ENCODE measurements around the gene CCDC171.

CCDC171 gene

DNA sequence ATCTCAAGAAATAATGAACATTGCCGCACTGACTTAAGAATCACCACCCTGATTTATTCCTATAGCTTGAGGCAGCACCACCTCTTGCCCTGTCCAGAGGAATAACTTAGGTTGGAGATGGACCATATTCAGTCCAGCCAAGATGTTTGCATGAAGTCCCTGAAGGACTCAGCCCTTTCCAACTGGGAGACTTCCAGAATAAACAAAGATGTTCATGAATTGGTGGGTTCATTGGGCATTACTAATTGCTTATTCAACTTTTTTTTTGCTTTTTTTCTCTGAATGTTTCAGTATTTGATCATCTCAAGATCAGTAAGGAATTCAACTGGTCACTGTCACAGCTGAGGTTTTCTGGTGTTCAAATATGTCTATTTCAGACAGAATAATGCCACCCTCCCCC, 470.6 kb downstream of the CCDC171 start:
- Histone ChIP-seq H3K4me3 (ENCODE audit: low read depth, low read length) (no peak overlapping the region), H3K4me1 (ENCODE audit: control insufficient read depth, insufficient read depth, low read length) (no peaks in the 10 kb centered on the region), H3K9me3 (ENCODE audit: control insufficient read depth, insufficient read depth, low read depth, low read length) (no peaks in the 10 kb centered on the region), H3K36me3 (ENCODE audit: control insufficient read depth in 2 of 2, insufficient read depth in 1 of 2, low read length in 2 of 2) (no peaks in the 10 kb centered on the region), H3K27ac (ENCODE audit: extremely low read depth, low read depth, low read length) (no peak overlapping the region)
- ChIA-PET POLR2A (no interaction called here), CTCF (no interaction called here)
- TF ChIP-seq ZNF610 (tag by site-specific recombination; IDR thresholded peaks at IDR 0.05; ENCODE audit: borderline replicate concordance) (no peak), ZNF692 (tag by site-specific recombination; IDR thresholded peaks at IDR 0.05) (no peak), ZNF521 (tag by site-specific recombination; IDR thresholded peaks at IDR 0.05) (no peak), ZNF155 (tag by site-specific recombination; IDR thresholded peaks at IDR 0.05) (no peak), IKZF3 (tag by site-specific recombination; IDR thresholded peaks at IDR 0.05) (no peak)
- TF ChIP-seq, protein P1, sequence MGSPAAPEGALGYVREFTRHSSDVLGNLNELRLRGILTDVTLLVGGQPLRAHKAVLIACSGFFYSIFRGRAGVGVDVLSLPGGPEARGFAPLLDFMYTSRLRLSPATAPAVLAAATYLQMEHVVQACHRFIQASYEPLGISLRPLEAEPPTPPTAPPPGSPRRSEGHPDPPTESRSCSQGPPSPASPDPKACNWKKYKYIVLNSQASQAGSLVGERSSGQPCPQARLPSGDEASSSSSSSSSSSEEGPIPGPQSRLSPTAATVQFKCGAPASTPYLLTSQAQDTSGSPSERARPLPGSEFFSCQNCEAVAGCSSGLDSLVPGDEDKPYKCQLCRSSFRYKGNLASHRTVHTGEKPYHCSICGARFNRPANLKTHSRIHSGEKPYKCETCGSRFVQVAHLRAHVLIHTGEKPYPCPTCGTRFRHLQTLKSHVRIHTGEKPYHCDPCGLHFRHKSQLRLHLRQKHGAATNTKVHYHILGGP (tag by site-specific recombination; IDR thresholded peaks at IDR 0.05), result no peak
- TF ChIP-seq, protein P2, sequence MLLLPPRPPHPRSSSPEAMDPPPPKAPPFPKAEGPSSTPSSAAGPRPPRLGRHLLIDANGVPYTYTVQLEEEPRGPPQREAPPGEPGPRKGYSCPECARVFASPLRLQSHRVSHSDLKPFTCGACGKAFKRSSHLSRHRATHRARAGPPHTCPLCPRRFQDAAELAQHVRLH (tag by site-specific recombination; IDR thresholded peaks at IDR 0.05), result no peak
- TF ChIP-seq, protein P3, sequence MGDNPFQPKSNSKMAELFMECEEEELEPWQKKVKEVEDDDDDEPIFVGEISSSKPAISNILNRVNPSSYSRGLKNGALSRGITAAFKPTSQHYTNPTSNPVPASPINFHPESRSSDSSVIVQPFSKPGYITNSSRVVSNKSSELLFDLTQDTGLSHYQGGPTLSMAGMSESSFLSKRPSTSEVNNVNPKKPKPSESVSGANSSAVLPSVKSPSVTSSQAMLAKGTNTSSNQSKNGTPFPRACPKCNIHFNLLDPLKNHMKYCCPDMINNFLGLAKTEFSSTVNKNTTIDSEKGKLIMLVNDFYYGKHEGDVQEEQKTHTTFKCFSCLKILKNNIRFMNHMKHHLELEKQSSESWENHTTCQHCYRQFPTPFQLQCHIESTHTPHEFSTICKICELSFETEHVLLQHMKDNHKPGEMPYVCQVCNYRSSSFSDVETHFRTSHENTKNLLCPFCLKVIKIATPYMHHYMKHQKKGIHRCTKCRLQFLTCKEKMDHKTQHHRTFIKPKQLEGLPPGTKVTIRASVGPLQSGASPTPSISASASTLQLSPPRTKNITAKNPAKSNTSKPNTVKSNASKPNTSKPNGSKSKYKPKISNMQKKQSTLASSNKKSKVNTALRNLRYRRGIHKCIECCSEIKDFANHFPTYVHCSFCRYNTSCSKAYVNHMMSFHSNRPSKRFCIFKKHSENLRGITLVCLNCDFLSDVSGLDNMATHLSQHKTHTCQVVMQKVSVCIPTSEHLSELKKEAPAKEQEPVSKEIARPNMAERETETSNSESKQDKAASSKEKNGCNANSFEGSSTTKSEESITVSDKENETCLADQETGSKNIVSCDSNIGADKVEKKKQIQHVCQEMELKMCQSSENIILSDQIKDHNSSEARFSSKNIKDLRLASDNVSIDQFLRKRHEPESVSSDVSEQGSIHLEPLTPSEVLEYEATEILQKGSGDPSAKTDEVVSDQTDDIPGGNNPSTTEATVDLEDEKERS (tag by site-specific recombination; IDR thresholded peaks at IDR 0.05), result no peak

Data from HEK293 (cell line).